ENCODE data around the gene DLG2.

Gene DLG2

DNA sequence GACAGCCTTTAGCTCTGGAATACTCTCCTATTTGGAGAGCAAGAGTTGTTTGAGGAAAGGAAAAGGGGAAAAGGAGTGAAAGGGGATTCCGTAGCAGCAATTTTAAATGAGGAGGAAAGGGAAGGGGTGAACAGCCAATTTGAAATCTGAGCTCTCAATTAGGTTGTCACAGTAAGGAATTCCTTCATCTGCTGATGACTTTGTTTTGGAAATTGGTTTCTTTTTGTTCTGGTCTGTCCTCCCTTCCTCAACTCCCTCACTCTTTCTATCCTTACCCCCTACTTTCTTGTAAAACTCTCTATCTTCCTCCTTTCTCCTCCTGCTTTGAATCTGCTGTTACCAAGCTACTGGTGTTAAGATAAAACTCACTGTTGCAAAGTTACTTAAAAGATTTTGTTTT, 1155.6 kb downstream of the DLG2 start:
- TF ChIP-seq, protein P1, sequence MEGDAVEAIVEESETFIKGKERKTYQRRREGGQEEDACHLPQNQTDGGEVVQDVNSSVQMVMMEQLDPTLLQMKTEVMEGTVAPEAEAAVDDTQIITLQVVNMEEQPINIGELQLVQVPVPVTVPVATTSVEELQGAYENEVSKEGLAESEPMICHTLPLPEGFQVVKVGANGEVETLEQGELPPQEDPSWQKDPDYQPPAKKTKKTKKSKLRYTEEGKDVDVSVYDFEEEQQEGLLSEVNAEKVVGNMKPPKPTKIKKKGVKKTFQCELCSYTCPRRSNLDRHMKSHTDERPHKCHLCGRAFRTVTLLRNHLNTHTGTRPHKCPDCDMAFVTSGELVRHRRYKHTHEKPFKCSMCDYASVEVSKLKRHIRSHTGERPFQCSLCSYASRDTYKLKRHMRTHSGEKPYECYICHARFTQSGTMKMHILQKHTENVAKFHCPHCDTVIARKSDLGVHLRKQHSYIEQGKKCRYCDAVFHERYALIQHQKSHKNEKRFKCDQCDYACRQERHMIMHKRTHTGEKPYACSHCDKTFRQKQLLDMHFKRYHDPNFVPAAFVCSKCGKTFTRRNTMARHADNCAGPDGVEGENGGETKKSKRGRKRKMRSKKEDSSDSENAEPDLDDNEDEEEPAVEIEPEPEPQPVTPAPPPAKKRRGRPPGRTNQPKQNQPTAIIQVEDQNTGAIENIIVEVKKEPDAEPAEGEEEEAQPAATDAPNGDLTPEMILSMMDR (IDR thresholded peaks at IDR 0.05; ENCODE audit: low read depth, low read length, missing control alignments): no peak
- no peak overlapping the region for H3K4me3 ChIP-seq (ENCODE audit: low read depth, low read length)
- DNase-seq (ENCODE audit: low read depth): no peak

DNA sequence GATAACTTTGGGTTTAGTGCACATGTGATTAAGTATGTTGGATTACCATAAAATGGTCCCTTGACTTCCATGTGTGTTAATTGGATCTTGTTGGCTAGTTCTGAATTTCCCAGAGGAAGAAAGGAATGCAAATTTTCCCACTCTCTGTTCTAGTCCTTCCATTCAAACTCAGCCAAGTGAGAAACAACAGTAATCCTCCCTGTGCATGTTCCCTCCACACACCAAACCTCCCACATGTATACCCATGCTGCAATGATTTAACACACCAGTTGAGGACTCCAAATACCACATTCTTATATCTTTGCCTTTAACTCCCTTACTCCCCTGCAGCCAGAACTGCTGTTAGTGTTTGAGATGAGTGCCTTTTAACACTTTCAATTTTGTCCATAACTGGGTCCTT, 1158.9 kb downstream of the DLG2 start:
- no peak overlapping the region for H3K4me3 ChIP-seq (ENCODE audit: low read depth, low read length)
- no peak for DNase-seq (ENCODE audit: low read depth)
- TF ChIP-seq, protein P1 (IDR thresholded peaks at IDR 0.05; ENCODE audit: low read depth, low read length, missing control alignments): no peak

DNA sequence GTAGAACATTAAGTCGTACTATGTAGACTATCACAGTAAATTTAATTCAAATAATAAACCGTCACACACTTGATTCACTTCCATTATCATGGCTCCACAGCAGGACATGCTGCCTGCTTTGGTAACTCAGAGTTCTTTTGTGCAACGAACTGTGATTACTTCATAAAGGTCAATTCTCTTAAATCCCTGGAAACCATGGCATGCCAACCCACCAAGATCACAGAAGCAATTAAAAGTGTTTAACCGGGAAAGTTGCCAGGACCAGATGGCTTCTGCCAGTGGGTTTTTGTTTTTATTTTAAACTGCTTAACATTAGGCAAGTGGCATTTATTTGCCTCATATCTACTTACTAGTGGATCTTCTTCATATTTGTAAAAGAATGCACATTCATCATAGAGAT, 1162.1 kb downstream of the DLG2 start:
- TF ChIP-seq, protein P1 (IDR thresholded peaks at IDR 0.05; ENCODE audit: low read depth, low read length, missing control alignments): no peak
- DNase-seq (ENCODE audit: low read depth): no peak
- no peak overlapping the region for H3K4me3 ChIP-seq (ENCODE audit: low read depth, low read length)

DNA sequence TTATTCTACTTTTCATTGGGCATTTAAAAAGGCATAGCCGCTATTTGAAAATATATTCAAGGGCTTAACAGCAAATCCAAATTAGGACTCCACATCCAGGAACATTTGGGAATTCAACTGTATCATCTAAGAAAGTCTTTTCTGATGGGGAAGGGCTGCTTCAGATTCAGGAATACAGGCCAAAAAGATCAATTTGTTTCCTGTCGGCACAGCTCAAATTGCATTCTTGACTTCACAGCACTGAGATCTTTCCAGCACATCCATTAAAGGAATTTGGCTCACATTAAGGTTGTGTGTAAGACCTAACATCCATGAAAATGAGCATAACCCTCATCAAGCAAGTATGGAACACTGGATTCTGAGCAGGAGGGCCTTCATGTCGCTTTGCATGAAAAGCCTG, 1171.5 kb downstream of the DLG2 start:
- TF ChIP-seq, protein P1 (IDR thresholded peaks at IDR 0.05; ENCODE audit: low read depth, low read length, missing control alignments): no peak
- no peak for DNase-seq (ENCODE audit: low read depth)
- no peak overlapping the region for H3K4me3 ChIP-seq (ENCODE audit: low read depth, low read length)

DNA sequence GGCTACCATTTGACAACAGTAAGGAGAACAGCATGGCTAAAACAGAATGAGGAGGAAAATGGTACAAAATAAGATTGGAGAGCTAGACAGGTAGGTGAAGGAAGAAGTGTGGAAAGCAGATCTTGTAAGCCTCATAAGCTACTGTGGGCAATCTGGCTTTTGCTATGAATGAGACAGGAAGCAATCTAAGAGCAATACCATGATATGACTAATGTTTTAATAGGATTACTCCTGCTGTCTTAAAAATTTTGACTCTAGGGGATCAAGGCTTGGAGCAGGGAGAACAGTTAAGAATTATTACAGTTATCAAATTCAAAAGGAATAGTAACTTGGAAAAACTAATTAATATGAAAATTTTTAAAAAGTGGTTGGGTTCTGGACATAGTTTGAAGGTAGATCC, 1174.9 kb downstream of the DLG2 start:
- TF ChIP-seq, protein P1 (IDR thresholded peaks at IDR 0.05; ENCODE audit: low read depth, low read length, missing control alignments): no peak
- DNase-seq (ENCODE audit: low read depth): no peak
- H3K4me3 ChIP-seq (ENCODE audit: low read depth, low read length): no peak overlapping the region

DNA sequence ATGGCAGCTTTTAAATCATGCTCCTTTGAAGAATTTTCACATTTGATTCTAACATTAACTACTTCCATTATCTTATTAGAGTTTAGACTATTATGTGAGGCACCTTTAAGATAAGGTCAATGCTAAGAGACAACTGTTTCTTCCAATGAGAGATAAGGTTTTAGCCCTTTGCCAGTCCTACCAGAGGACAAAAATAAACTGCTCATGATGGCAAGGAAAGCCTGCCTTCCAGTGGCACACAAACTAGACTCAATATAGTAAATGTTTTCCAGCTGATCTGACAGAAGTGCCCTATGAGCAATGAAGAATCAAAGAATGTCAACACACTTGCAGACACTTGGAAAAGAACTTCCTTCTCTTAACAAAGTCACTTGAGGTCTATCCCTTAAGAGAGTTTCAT, 1188.6 kb downstream of the DLG2 start:
- H3K4me3 ChIP-seq (ENCODE audit: low read depth, low read length): no peak overlapping the region
- no peak for DNase-seq (ENCODE audit: low read depth)
- TF ChIP-seq, protein P1 (IDR thresholded peaks at IDR 0.05; ENCODE audit: low read depth, low read length, missing control alignments): no peak

DNA sequence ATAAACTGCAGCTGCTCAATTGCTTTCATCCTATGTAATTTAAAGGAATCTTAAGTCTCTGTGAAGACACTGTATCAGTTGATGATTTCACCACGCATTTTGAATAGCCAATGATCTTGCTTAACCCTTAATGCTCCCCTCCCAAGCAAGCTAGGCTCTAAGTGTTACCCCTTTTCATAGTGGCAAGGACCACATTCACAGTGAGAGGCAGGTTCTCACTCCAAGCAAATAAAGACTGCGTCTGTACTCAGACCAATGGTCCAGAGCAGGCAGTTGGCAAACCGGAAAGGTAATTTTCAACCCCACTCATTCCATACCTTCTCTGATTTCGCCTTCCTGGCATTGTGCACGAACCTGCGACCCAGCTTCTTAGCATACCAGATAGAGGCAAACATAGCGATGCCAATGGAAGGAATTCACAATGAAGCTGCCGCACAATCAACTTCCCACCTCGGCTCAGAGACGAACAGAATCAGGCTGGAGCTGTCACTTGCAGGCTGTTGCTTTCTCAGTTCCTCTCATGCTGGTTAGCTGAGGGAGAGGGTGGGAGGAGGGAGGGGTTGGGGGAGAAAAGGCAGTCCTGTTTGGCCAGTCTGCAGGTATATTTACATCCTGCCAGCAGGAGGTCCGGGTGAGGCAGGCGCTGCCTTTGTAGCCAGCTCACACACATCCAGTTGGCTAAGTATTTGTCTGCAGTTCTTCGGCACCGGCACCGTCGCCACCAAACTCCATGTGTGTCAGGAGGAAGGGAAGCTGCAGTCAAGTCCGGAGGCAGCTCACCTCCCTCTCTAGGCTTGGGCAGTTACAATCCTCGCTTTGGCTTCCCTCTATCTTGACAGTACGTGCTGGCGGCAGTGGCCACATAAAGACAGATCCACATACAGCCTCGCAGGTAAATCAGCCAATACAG, 1189.8 kb downstream of the DLG2 start:
- DNase-seq (ENCODE audit: low read depth): peak; percentile 2
- no peak overlapping the region for H3K4me3 ChIP-seq (ENCODE audit: low read depth, low read length)
- TF ChIP-seq, protein P1 (IDR thresholded peaks at IDR 0.05; ENCODE audit: low read depth, low read length, missing control alignments): peak; percentile 11

Measured in GM12864 (cell line).